Hepatocyte (in vitro differentiated cells): ENCODE results near the gene CCDC85C. TPM values are rescaled to one million over a fixed set of nuclear protein-coding genes. Genes with fewer than 3 reads are reported as not detected.

Source experiments
- DNase-seq: peaks from one replicate; pipeline ENCODE4 v3.0.0-alpha.2; 2016; ENCODE audit warnings: low spot score
- H2AFZ ChIP-seq: fragments of 200-600 bp; sonication (generic); 2 replicates; pipeline ENCODE4 v1.6.0; 2016; ENCODE audit warnings: antibody characterized with exemption, mild to moderate bottlenecking
- H3K27ac ChIP-seq: fragments of 200-600 bp; sonication (generic); 2 replicates; pipeline ENCODE4 v1.5.1; 2016; ENCODE audit warnings: mild to moderate bottlenecking
- H3K27me3 ChIP-seq: fragments of 200-600 bp; sonication (generic); 2 replicates; pipeline ENCODE4 v1.6.1; 2016
- H3K36me3 ChIP-seq: fragments of 200-600 bp; sonication (generic); replicated peaks from 2 replicates; pipeline ENCODE4 v1.5.1; 2016; ENCODE audit warnings: low read depth; ENCODE audit not compliant: insufficient read depth
- H3K4me1 ChIP-seq: fragments of 200-600 bp; sonication (generic); 2 replicates; pipeline ENCODE4 v1.5.1; 2016; ENCODE audit warnings: mild to moderate bottlenecking, moderate library complexity; ENCODE audit not compliant: insufficient read depth
- H3K4me2 ChIP-seq: fragments of 200-600 bp; sonication (generic); 2 replicates; pipeline ENCODE4 v1.6.0; 2016
- H3K4me3 ChIP-seq: fragments of 200-600 bp; sonication (generic); 2 replicates; pipeline ENCODE4 v1.5.1; 2016; ENCODE audit warnings: mild to moderate bottlenecking
- H3K79me2 ChIP-seq: fragments of 200-600 bp; sonication (generic); 2 replicates; pipeline ENCODE4 v1.6.0; 2017; ENCODE audit warnings: mild to moderate bottlenecking
- H3K9me2 ChIP-seq: fragments of 200-600 bp; sonication (generic); replicated peaks from 2 replicates; pipeline ENCODE4 v1.6.0; 2017; ENCODE audit warnings: mild to moderate bottlenecking; ENCODE audit not compliant: insufficient read depth
- H3K9me3 ChIP-seq: fragments of 200-600 bp; sonication (generic); 2 replicates; pipeline ENCODE4 v1.5.1; 2016; ENCODE audit warnings: low read depth, mild to moderate bottlenecking
- H4K20me1 ChIP-seq: fragments of 200-600 bp; sonication (generic); 2 replicates; pipeline ENCODE4 v1.6.0; 2016; ENCODE audit warnings: mild to moderate bottlenecking; ENCODE audit not compliant: insufficient read depth, poor library complexity, severe bottlenecking
- EZH2 ChIP-seq: fragments of 200-600 bp; sonication (generic); IDR thresholded peaks from 2 replicates; pipeline ENCODE4 v1.6.1; 2016; ENCODE audit warnings: antibody characterized with exemption, mild to moderate bottlenecking, borderline replicate concordance
- EZH2phosphoT487 ChIP-seq: fragments of 200-600 bp; sonication (generic); IDR thresholded peaks from one replicate; pipeline ENCODE4 v1.6.1; 2018; ENCODE audit warnings: antibody characterized with exemption, mild to moderate bottlenecking, low read depth, moderate library complexity; ENCODE audit not compliant: unreplicated experiment, severe bottlenecking
- WGBS: methylation state at CpG from one replicate; pipeline ENCODE4 v1.1.6; 2016; ENCODE audit warnings: low lambda C conversion rate; ENCODE audit errors: missing lambda C conversion rate; 5-methylcytosine and 5-hydroxymethylcytosine counted together
- polyA plus RNA-seq: library from polyadenylated mRNA; unstranded; fragments of >200 nt; fragmentation: Nextera tagmentation; extraction: Ambion mirVana; gene quantifications from 2 replicates; pipeline ENCODE4 v1.2.1, GENCODE V29; 2016
- total RNA-seq: library from RNA; depleted of rRNA; stranded (reverse); fragments of >200 nt; gene quantifications from 2 replicates; pipeline ENCODE4 v1.2.3, GENCODE V29; 2014
- TF ChIP-seq, protein P1 (sequence below): fragments of 200-600 bp; sonication (generic); IDR thresholded peaks from 2 replicates; pipeline ENCODE4 v1.5.1; 2016; ENCODE audit warnings: antibody characterized with exemption, mild to moderate bottlenecking; ENCODE audit not compliant: poor library complexity

The CCDC85C gene
- total and polyA plus RNA-seq, 2 experiments from 2014 or later, result 37.8 to 47.2 TPM

DNA sequence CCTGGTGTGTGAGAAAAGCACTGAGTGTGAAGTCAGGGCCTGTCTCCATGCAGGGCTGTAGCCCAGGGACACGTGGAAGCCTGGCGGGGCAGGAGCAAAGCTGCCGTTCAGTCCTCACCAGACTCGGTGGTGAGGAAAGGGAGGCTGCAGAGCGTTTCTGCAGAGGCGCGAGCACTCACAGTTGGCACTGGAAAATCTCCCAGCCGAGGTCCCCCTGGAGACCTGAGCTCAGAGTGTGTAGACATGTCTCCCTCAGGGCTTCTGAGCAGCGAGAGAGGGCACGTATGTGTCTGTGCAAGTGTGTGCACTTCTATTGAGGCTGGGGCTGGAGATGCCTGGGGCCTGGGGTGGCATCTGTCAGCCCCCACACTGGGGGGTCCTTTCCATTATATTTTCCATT lies 29.9 kb upstream of the CCDC85C start:
- TF ChIP-seq, protein P1, sequence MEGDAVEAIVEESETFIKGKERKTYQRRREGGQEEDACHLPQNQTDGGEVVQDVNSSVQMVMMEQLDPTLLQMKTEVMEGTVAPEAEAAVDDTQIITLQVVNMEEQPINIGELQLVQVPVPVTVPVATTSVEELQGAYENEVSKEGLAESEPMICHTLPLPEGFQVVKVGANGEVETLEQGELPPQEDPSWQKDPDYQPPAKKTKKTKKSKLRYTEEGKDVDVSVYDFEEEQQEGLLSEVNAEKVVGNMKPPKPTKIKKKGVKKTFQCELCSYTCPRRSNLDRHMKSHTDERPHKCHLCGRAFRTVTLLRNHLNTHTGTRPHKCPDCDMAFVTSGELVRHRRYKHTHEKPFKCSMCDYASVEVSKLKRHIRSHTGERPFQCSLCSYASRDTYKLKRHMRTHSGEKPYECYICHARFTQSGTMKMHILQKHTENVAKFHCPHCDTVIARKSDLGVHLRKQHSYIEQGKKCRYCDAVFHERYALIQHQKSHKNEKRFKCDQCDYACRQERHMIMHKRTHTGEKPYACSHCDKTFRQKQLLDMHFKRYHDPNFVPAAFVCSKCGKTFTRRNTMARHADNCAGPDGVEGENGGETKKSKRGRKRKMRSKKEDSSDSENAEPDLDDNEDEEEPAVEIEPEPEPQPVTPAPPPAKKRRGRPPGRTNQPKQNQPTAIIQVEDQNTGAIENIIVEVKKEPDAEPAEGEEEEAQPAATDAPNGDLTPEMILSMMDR, result no peak
- TF ChIP-seq EZH2, result no peak
- no peak for TF ChIP-seq EZH2phosphoT487

DNA sequence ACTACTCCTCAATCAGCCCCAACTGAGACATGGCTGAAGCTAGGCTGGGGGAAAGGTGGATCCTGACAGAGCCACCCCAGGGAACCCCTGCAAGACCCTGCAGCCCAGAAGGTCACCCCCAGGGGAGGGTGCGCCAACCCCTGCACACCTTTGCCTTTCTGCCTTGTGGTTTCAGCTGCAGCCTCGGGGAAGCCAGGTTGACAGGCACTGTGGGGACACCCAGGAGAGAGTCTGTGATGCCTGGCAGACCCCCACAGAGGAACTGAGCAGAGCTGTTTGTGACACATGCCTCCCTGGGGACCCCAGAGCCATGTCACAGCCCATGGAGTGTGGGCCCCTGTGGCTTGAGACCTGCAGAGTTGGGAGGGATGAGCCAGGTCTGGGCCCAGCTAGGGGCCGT lies 29.1 kb upstream of the CCDC85C start:
- Histone ChIP-seq H3K9me2 (no peaks in the 10 kb centered on the region), H3K27me3 (no peaks in the 10 kb centered on the region), H4K20me1 (no peaks in the 10 kb centered on the region), H3K4me1 (no peaks in the 10 kb centered on the region), H2AFZ (no peak overlapping the region), H3K79me2 (no peaks in the 10 kb centered on the region), H3K27ac (no peak overlapping the region), H3K9me3 (no peaks in the 10 kb centered on the region), H3K4me2 (no peak overlapping the region), H3K36me3 (no peaks in the 10 kb centered on the region), H3K4me3 (no peak overlapping the region)
- 93% methylated on average over 3 of the region's 3 CpGs for WGBS
- TF ChIP-seq, protein P1, result no peak
- no peak for DNase-seq

More for the DNA sequence above, 29.9 kb upstream of the CCDC85C start:
- H3K27ac ChIP-seq, result no peak overlapping the region
- no peaks in the 10 kb centered on the region for H3K36me3 ChIP-seq
- no peaks in the 10 kb centered on the region for H3K4me1 ChIP-seq
- no peak for DNase-seq
- no peak overlapping the region for H3K4me3 ChIP-seq
- no peaks in the 10 kb centered on the region for H3K27me3 ChIP-seq
- no peaks in the 10 kb centered on the region for H3K79me2 ChIP-seq
- H3K9me2 ChIP-seq, result no peaks in the 10 kb centered on the region
- no peaks in the 10 kb centered on the region for H4K20me1 ChIP-seq
- no peaks in the 10 kb centered on the region for H3K9me3 ChIP-seq
- WGBS, result 80% methylated on average over 10 of the region's 10 CpGs
- no peak overlapping the region for H3K4me2 ChIP-seq
- H2AFZ ChIP-seq, result no peak overlapping the region

DNA sequence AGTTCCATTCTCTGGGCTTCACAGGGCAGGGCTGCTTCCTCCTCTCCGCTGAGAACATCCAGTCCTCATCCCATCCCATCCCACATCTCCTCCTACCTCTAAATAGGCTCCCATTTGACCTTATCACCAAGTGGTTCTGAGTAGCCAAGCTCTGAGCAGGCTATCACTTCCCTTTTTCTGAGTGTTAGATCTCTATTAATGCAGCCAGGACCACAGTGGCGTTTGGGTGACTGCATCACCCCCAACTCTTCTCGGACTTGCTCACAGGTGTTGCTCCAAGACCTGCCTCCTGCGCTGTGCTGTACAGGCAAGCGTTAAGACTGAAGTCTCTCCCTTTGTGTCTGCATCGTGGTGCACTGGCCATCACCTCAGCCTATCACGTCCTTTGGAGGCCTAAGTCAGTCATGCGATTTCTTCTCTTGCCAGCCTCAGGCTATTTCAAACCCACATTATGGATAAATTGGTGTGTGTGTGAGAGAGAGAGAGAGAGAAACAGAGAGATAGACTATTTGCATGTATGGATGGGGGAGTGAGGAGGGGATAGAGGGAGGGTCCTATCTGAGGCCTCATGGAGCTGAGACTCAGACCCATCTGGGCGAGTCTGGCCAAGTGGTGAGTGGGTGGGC lies 28.5 kb upstream of the CCDC85C start:
- no peak overlapping the region for H3K4me2 ChIP-seq
- H3K27me3 ChIP-seq, result no peaks in the 10 kb centered on the region
- no peaks in the 10 kb centered on the region for H3K9me3 ChIP-seq
- H3K27ac ChIP-seq, result no peak overlapping the region
- H2AFZ ChIP-seq, result no peak overlapping the region
- H4K20me1 ChIP-seq, result no peaks in the 10 kb centered on the region
- TF ChIP-seq EZH2phosphoT487 (no peak), EZH2 (no peak)
- TF ChIP-seq, protein P1, result no peak
- no peaks in the 10 kb centered on the region for H3K36me3 ChIP-seq
- no peaks in the 10 kb centered on the region for H3K9me2 ChIP-seq
- WGBS, result 89% methylated on average over 9 of the region's 9 CpGs
- H3K79me2 ChIP-seq, result no peaks in the 10 kb centered on the region
- H3K4me3 ChIP-seq, result no peak overlapping the region
- H3K4me1 ChIP-seq, result no peaks in the 10 kb centered on the region
- DNase-seq, result no peak

DNA sequence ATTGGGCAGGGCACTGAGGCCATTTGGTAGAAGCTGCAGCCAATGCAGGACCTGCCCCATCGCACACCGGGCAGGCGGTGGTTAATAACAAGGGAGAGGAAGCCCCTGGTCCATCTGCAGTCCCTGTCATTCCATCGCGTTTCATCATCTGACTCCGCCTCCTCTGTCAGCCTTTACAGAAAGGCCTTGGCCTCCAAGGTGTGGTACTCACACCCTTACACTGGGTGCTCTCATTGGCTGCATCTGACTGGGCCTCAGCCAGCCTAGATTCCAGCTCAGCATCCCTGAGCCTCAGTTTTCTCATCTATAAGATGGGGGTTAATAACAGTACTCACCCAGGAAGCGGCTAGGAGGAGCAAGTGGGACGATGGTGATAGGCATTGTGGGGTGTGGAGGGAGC lies 26.2 kb upstream of the CCDC85C start:
- WGBS, result 73% methylated on average over 8 of the region's 8 CpGs
- Histone ChIP-seq H3K9me2 (no peaks in the 10 kb centered on the region), H3K36me3 (no peaks in the 10 kb centered on the region), H3K79me2 (no peaks in the 10 kb centered on the region), H4K20me1 (no peaks in the 10 kb centered on the region), H3K27me3 (no peaks in the 10 kb centered on the region), H3K27ac (no peak overlapping the region), H3K4me1 (no peaks in the 10 kb centered on the region), H2AFZ (no peak overlapping the region), H3K9me3 (no peaks in the 10 kb centered on the region), H3K4me2 (no peak overlapping the region), H3K4me3 (no peak overlapping the region)
- DNase-seq, result no peak
- TF ChIP-seq EZH2phosphoT487 (no peak), EZH2 (no peak)
- TF ChIP-seq, protein P1, result no peak
